Measurements from ENCODE around the gene MTMR2. TPM values are rescaled to one million over a fixed set of nuclear protein-coding genes. Genes with fewer than 3 reads are reported as not detected.

Gene MTMR2
- polyA plus RNA-seq, 1 experiment, result 43.3 TPM

DNA sequence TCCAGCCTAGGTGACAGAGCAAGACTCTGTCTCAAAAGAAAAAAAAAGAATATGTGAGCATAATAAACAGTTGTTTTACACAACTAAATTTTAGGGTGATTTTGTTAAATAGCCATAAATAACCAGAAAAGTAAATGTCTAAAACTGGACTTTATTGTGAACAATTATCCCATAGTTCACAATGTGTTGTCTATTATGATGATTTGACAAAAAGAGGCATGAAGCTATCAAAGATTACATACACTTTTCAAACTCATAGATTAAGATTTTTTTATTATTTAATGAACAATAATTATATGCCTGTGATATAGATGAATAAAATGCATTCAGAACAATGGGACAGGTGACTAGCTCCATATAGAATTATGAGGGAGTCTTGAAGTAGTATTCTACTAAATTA is 27.0 kb upstream of the MTMR2 start:
- TF ChIP-seq, protein P1, sequence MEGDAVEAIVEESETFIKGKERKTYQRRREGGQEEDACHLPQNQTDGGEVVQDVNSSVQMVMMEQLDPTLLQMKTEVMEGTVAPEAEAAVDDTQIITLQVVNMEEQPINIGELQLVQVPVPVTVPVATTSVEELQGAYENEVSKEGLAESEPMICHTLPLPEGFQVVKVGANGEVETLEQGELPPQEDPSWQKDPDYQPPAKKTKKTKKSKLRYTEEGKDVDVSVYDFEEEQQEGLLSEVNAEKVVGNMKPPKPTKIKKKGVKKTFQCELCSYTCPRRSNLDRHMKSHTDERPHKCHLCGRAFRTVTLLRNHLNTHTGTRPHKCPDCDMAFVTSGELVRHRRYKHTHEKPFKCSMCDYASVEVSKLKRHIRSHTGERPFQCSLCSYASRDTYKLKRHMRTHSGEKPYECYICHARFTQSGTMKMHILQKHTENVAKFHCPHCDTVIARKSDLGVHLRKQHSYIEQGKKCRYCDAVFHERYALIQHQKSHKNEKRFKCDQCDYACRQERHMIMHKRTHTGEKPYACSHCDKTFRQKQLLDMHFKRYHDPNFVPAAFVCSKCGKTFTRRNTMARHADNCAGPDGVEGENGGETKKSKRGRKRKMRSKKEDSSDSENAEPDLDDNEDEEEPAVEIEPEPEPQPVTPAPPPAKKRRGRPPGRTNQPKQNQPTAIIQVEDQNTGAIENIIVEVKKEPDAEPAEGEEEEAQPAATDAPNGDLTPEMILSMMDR (IDR thresholded peaks at IDR 0.05; ENCODE audit: low read depth, low read length), result no peak
- DNase-seq (ENCODE audit: low read depth, low spot score), result no peak
- no peaks in the 10 kb centered on the region for H3K9me3 ChIP-seq (ENCODE audit: control insufficient read depth, insufficient read depth, low read length)
- no peak overlapping the region for H3K27ac ChIP-seq (ENCODE audit: low read depth, low read length)
- POLR2A ChIA-PET, result no interaction called here
- CTCF ChIA-PET, result no interaction called here
- H3K4me3 ChIP-seq (ENCODE audit: low read depth, low read length), result no peak overlapping the region
- H3K27me3 ChIP-seq (ENCODE audit: control insufficient read depth, insufficient read depth, low read length), result no peaks in the 10 kb centered on the region

DNA sequence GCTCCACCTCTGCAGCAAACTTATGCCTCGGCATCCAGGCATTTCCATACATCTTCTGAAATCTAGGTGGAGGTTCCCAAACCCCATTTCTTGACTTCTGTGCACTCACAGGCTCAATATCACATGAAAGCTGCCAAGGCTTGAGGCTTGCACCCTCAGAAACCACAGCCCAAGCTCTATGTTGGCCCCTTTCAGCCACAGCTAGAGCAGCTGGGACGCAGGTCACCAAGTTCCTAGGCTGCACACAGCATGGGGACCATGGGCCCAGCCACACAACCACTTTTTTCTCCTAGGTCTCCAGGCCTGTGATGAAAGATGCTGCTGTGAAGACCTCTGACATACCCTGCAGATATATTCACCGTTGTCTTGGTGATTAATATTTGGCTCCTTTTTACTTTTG is 24.7 kb upstream of the MTMR2 start:
- DNase-seq (ENCODE audit: low read depth, low spot score), result no peak
- TF ChIP-seq, protein P1 (IDR thresholded peaks at IDR 0.05; ENCODE audit: low read depth, low read length), result no peak

DNA sequence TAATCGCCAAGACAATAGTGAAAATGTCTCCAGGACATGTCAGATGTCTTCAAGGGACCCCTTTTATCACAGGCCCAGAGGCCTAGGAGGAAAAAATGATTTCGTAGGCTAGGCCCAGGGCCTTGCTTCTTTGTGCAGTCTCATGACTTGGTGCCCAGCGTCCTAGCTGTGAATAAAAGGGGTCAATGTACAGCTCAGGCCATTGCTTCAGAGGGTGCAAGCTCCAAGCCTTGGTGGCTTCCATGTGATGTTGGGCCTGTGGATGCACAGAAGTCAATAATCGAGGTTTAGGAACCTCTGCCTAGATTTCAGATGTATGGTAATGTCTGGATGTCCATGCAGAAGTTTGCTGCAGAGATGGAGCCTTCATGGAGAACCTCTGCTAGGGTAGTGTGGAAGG is 20.7 kb upstream of the MTMR2 start:
- POLR2A ChIA-PET, result no interaction called here
- H3K9me3 ChIP-seq (ENCODE audit: control insufficient read depth, insufficient read depth, low read length), result peaks cover 9% of the 10 kb centered on the region
- TF ChIP-seq, protein P1 (IDR thresholded peaks at IDR 0.05; ENCODE audit: low read depth, low read length), result no peak
- H3K27me3 ChIP-seq (ENCODE audit: control insufficient read depth, insufficient read depth, low read length), result no peaks in the 10 kb centered on the region
- CTCF ChIA-PET, result no interaction called here
- DNase-seq (ENCODE audit: low read depth, low spot score), result no peak
- no peak overlapping the region for H3K27ac ChIP-seq (ENCODE audit: low read depth, low read length)
- no peak overlapping the region for H3K4me3 ChIP-seq (ENCODE audit: low read depth, low read length)

More for the DNA sequence above, 24.7 kb upstream of the MTMR2 start:
- Histone ChIP-seq H3K27ac (ENCODE audit: low read depth, low read length) (no peak overlapping the region), H3K27me3 (ENCODE audit: control insufficient read depth, insufficient read depth, low read length) (no peaks in the 10 kb centered on the region), H3K9me3 (ENCODE audit: control insufficient read depth, insufficient read depth, low read length) (peaks cover 9% of the 10 kb centered on the region), H3K4me3 (ENCODE audit: low read depth, low read length) (no peak overlapping the region)
- ChIA-PET CTCF (interaction anchor here (1.3 kb wide), 1 partner anchor 113 kb away, joined by 3 read pairs; no protein-coding TSS in a partner anchor), POLR2A (no interaction called here)

DNA sequence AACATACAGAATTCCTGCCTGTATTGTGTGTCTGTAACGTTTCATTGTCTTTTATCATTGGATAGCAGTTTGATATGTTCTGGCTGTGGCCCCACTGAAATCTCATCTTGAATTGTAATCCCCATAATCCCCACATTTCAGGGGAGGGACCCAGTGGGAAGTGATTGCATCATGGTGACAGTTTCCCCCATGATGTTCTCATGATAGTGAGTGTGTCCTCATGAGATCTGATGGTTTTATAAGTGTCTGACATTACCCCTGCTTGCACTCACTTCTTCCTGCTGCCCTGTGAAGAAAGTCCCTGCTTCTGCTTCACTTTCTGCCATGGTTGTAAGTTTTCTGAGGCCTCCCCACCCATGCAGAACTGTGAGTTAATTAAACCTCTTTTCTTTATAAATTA is 19.6 kb upstream of the MTMR2 start:
- DNase-seq (ENCODE audit: low read depth, low spot score), result no peak
- TF ChIP-seq, protein P1 (IDR thresholded peaks at IDR 0.05; ENCODE audit: low read depth, low read length), result no peak

DNA sequence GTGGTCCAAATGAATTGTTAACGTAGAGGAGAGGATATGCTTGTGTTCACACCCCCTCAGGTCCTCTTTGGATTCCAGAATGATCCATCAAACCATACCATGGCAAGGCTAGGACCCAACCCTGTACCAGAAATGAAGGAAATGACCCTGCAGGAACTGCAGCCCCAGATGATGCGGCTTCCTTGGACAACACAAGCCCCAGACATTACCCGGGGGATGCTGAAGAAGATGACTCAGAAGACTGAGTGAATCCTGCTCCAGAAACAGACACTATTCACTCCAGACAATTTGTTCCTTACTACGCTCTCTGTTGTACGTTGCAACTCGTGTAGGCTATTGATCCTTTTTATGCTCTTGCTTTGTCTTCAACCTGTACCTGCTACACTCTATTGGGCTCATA is 15.2 kb upstream of the MTMR2 start:
- no peak overlapping the region for H3K27ac ChIP-seq (ENCODE audit: low read depth, low read length)
- DNase-seq (ENCODE audit: low read depth, low spot score), result no peak
- H3K27me3 ChIP-seq (ENCODE audit: control insufficient read depth, insufficient read depth, low read length), result no peaks in the 10 kb centered on the region
- ChIA-PET CTCF (no interaction called here), POLR2A (no interaction called here)
- H3K9me3 ChIP-seq (ENCODE audit: control insufficient read depth, insufficient read depth, low read length), result no peaks in the 10 kb centered on the region
- TF ChIP-seq, protein P1 (IDR thresholded peaks at IDR 0.05; ENCODE audit: low read depth, low read length), result no peak
- no peak overlapping the region for H3K4me3 ChIP-seq (ENCODE audit: low read depth, low read length)

More for the DNA sequence above, 19.6 kb upstream of the MTMR2 start:
- Histone ChIP-seq H3K4me3 (ENCODE audit: low read depth, low read length) (no peak overlapping the region), H3K27me3 (ENCODE audit: control insufficient read depth, insufficient read depth, low read length) (no peaks in the 10 kb centered on the region), H3K27ac (ENCODE audit: low read depth, low read length) (no peak overlapping the region), H3K9me3 (ENCODE audit: control insufficient read depth, insufficient read depth, low read length) (peaks cover 9% of the 10 kb centered on the region)
- ChIA-PET CTCF (no interaction called here), POLR2A (no interaction called here)

Data from AG04450 (cell line).